HL-60 (cell line): ENCODE measurements around the gene SHISA6.

Source experiments
- DNase-seq, 2 experiments: peaks; one replicate each; pipeline ENCODE4 v3.0.0-alpha.2; 2010 to 2020; ENCODE audit warnings: low read depth in 1 of 2, low spot score in 1 of 2
- H3K27ac ChIP-seq: fragments of 250-450 bp; sonication (Bioruptor Pico); replicated peaks from 2 replicates; pipeline ENCODE4 v1.5.1; 2020; ENCODE audit warnings: mild to moderate bottlenecking, moderate library complexity
- H3K27me3 ChIP-seq: fragments of 250-450 bp; sonication (Bioruptor Pico); 2 replicates; pipeline ENCODE4 v1.5.1; 2021; ENCODE audit warnings: mild to moderate bottlenecking, moderate library complexity; ENCODE audit not compliant: insufficient read depth, poor library complexity, severe bottlenecking
- H3K4me3 ChIP-seq: replicated peaks from 2 replicates; pipeline ENCODE4 v1.5.1; 2011; ENCODE audit warnings: mild to moderate bottlenecking, control low read depth, low read length; ENCODE audit not compliant: insufficient read depth
- CTCF ChIP-seq: IDR thresholded peaks from one replicate; pipeline ENCODE4 v1.5.1; 2011; ENCODE audit warnings: low read length, control low read depth, inconsistent platforms; ENCODE audit not compliant: insufficient read depth
- GABPA ChIP-seq: IDR thresholded peaks from 2 replicates; pipeline ENCODE4 v1.6.1; 2012; ENCODE audit warnings: low read depth
- POLR2AphosphoS5 ChIP-seq: IDR thresholded peaks from 2 replicates; pipeline ENCODE4 v1.6.1; 2012; ENCODE audit warnings: low read depth
- REST ChIP-seq: IDR thresholded peaks from 2 replicates; pipeline ENCODE4 v1.6.1; 2012; ENCODE audit warnings: low read depth; ENCODE audit not compliant: insufficient replicate concordance
- SPI1 ChIP-seq: IDR thresholded peaks from 2 replicates; pipeline ENCODE4 v1.6.1; 2012; ENCODE audit warnings: low read depth, mild to moderate bottlenecking, borderline replicate concordance

SHISA6 gene

GRCh38 chr17:11274106-11274505, 33.1 kb downstream of the SHISA6 start:
- DNase-seq, result no peak
- TF ChIP-seq SPI1 (no peak), POLR2AphosphoS5 (no peak), REST (no peak), GABPA (no peak), CTCF (no peak)

GRCh38 chr17:11276486-11276885, 35.5 kb downstream of the SHISA6 start:
- DNase-seq, result no peak
- no peak overlapping the region for H3K4me3 ChIP-seq
- H3K27me3 ChIP-seq, result no peaks in the 10 kb centered on the region
- H3K27ac ChIP-seq, result no peak overlapping the region
- no peak for TF ChIP-seq GABPA
- no peak for TF ChIP-seq CTCF
- no peak for TF ChIP-seq REST
- TF ChIP-seq SPI1, result no peak
- TF ChIP-seq POLR2AphosphoS5, result no peak

More at GRCh38 chr17:11274106-11274505, 33.1 kb downstream of the SHISA6 start:
- Histone ChIP-seq H3K27ac (no peak overlapping the region), H3K4me3 (no peak overlapping the region), H3K27me3 (no peaks in the 10 kb centered on the region)

GRCh38 chr17:11278186-11278991, 37.4 kb downstream of the SHISA6 start:
- Histone ChIP-seq H3K27ac (no peak overlapping the region), H3K4me3 (no peak overlapping the region), H3K27me3 (no peaks in the 10 kb centered on the region)
- no peak for TF ChIP-seq POLR2AphosphoS5
- TF ChIP-seq REST, result no peak
- no peak for TF ChIP-seq CTCF
- no peak for TF ChIP-seq SPI1
- TF ChIP-seq GABPA, result no peak
- DNase-seq, result no peak
